Coronary artery (tissue), 2 donors: ENCODE results near the gene CD40.

Experiments
- DNase-seq: peaks from one replicate; pipeline ENCODE4 v3.0.0-alpha.2; 2017; ENCODE audit warnings: low spot score
- H3K27ac ChIP-seq, 2 donors: fragments of 200-600 bp; sonication (generic); one replicate each; pipeline ENCODE4 v1.5.1; 2016 to 2019
- H3K4me3 ChIP-seq: fragments of 200-600 bp; sonication (generic); 2 replicates; pipeline ENCODE4 v1.5.1; 2016; ENCODE audit warnings: mild to moderate bottlenecking, moderate library complexity
- TF ChIP-seq, protein P1 (sequence below): fragments of 200-600 bp; sonication (generic); IDR thresholded peaks from one replicate; pipeline ENCODE4 v1.5.1; 2019; ENCODE audit warnings: antibody characterized with exemption

CD40 gene

GRCh38 chr20:46157625-46158024 lies 39.5 kb downstream of the CD40 start:
- DNase-seq, result no peak
- TF ChIP-seq, protein P1, sequence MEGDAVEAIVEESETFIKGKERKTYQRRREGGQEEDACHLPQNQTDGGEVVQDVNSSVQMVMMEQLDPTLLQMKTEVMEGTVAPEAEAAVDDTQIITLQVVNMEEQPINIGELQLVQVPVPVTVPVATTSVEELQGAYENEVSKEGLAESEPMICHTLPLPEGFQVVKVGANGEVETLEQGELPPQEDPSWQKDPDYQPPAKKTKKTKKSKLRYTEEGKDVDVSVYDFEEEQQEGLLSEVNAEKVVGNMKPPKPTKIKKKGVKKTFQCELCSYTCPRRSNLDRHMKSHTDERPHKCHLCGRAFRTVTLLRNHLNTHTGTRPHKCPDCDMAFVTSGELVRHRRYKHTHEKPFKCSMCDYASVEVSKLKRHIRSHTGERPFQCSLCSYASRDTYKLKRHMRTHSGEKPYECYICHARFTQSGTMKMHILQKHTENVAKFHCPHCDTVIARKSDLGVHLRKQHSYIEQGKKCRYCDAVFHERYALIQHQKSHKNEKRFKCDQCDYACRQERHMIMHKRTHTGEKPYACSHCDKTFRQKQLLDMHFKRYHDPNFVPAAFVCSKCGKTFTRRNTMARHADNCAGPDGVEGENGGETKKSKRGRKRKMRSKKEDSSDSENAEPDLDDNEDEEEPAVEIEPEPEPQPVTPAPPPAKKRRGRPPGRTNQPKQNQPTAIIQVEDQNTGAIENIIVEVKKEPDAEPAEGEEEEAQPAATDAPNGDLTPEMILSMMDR, result no peak
- no peak overlapping the region for H3K27ac ChIP-seq
- H3K4me3 ChIP-seq, result no peak overlapping the region

DNA sequence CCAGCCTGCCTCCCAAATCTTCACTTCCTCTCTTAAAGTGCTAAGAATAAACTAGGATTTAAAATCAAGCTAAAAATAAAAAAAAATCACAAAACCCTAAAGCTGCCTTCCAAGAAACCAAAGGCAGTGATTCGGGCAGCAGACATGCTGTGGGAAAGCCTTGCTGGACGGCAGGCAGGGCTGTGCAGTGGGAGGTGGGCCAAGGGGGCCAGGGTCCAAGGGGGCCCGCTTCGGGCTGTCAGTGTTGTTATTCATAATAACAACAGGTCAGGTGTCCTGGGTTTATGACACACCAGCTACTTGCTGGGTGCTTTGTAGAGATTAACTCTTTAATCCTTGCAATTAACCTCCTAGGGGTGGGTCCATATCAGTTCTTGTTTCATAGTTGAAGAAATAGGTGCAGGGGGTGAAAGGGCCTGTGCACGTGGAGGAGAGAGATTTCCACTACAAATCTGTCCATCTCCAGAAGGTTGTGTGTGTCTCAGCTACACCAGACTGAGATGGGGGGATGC lies 40.4 kb downstream of the CD40 start:
- H3K27ac ChIP-seq, result no peak overlapping the region
- no peak for DNase-seq

GRCh38 chr20:46159101-46159897 lies 41.2 kb downstream of the CD40 start:
- TF ChIP-seq, protein P1, result no peak
- DNase-seq, result no peak
- H3K4me3 ChIP-seq, result no peak overlapping the region
- H3K27ac ChIP-seq, result no peak overlapping the region

More for the DNA sequence above, 40.4 kb downstream of the CD40 start:
- H3K4me3 ChIP-seq, result no peak overlapping the region
- TF ChIP-seq, protein P1, result no peak

DNA sequence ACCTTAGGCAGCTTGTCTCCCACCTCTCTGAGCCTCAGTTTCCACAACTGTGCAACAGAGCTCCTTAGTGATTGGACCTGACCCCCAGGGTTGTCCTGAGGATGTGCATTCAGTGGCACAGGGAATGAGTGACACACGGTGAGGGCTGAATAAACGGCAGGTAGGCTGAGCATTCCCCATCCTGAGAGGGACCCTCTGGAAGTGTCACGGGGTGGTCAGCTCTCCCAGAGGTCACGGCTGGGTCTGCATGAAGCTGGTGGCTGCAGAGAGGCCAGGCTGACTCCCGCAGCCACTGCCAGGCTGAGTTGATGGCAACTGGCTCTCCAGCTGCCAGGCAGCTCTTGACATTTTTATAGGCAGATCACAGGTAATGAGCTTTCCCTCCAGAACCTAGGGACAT lies 42.5 kb downstream of the CD40 start:
- no peak for DNase-seq
- TF ChIP-seq, protein P1, result no peak

DNA sequence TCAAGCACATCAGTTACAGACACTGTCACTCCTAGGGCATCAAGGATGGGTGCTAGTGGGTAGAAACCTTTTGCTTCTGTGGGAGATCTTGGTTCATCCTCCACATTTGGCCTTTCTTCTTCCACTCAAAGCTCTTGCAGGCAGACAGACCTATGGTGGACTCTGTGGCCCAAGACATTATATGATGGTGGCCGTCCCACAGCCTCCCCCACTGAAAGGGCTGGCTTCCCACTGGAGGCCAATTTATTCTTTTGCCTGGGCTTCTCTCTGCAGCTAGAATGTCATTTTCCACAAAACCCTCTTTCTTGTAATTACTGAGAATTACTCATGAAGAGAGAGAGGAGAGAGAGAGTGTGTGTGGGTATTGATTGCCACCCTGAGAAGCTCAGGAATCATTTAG lies 43.8 kb downstream of the CD40 start:
- TF ChIP-seq, protein P1, result no peak
- DNase-seq, result no peak
- no peak overlapping the region for H3K4me3 ChIP-seq
- no peak overlapping the region for H3K27ac ChIP-seq

More for the DNA sequence above, 42.5 kb downstream of the CD40 start:
- H3K27ac ChIP-seq, result no peak overlapping the region
- H3K4me3 ChIP-seq, result no peak overlapping the region

DNA sequence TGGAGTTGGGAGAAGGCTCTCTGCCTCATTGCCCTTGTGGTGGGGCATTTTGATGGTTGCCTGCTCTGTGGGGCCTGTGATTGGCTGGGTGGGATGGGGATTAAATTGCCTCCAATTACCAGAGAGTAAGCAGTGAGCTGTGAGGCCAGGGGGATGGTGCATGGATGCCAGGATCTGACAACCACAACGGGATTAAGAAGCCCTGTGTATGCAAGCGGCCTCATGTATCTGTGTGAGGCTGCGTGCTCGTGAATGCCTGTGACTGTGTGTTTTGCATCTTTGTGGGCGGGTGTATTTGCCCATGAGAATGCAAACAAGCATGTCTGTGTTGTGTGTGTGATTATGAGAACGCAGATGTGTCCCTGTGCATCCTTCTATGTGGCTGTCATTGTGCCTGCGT lies 46.1 kb downstream of the CD40 start:
- no peak for DNase-seq
- Histone ChIP-seq H3K4me3 (no peak overlapping the region), H3K27ac (no peak overlapping the region)
- TF ChIP-seq, protein P1, result no peak

- no peak for DNase-seq
- TF ChIP-seq, protein P1, result no peak
- no peak overlapping the region for H3K27ac ChIP-seq
- H3K4me3 ChIP-seq, result no peak overlapping the region
These were observed 49.0 kb downstream of the CD40 start for GRCh38 chr20:46167080-46167479.
